RWPE2 (cell line): Measurements from ENCODE around the gene DGKQ.
"Not testable (repeated sequence)": the region's sequence is repeated elsewhere in the genome, so short reads cannot be mapped to it uniquely, and the experiment has no call there.

Experiments
- ATAC-seq: fragments of 200-7000 bp; cut with Tn5 transposase; 3 replicates; pipeline ENCODE4 v1.9.1; 2021; ENCODE audit warnings: low read depth
- DNase-seq: peaks from one replicate; pipeline ENCODE4 v3.0.0-alpha.2; 2020; ENCODE audit warnings: low spot score
- H3K27ac ChIP-seq: fragments of 450-650 bp; 2 replicates; pipeline ENCODE4 v1.5.1; 2017; ENCODE audit warnings: mild to moderate bottlenecking; ENCODE audit not compliant: poor library complexity, severe bottlenecking
- H3K27me3 ChIP-seq: fragments of 250-450 bp; sonication (Bioruptor Pico); 2 replicates; pipeline ENCODE4 v1.5.1; 2021; ENCODE audit warnings: mild to moderate bottlenecking, moderate library complexity; ENCODE audit not compliant: insufficient read depth, poor library complexity, severe bottlenecking
- H3K36me3 ChIP-seq: fragments of 250-450 bp; sonication (Bioruptor Pico); 2 replicates; pipeline ENCODE4 v1.5.1; 2020; ENCODE audit warnings: low read depth, mild to moderate bottlenecking, moderate library complexity
- H3K4me1 ChIP-seq: fragments of 250-450 bp; sonication (Bioruptor Pico); 2 replicates; pipeline ENCODE4 v1.5.1; 2021; ENCODE audit warnings: mild to moderate bottlenecking, moderate library complexity; ENCODE audit not compliant: insufficient read depth, poor library complexity, severe bottlenecking
- H3K4me3 ChIP-seq: fragments of 250-450 bp; sonication (Bioruptor Pico); 2 replicates; pipeline ENCODE4 v1.5.1; 2021; ENCODE audit warnings: mild to moderate bottlenecking, moderate library complexity; ENCODE audit not compliant: severe bottlenecking
- H3K9me3 ChIP-seq: fragments of 250-450 bp; sonication (Bioruptor Pico); 2 replicates; pipeline ENCODE4 v1.5.1; 2021; ENCODE audit warnings: mild to moderate bottlenecking, moderate library complexity; ENCODE audit not compliant: severe bottlenecking
- CTCF ChIP-seq: fragments of 450-650 bp; IDR thresholded peaks from one replicate; pipeline ENCODE4 v1.5.1; 2017; ENCODE audit warnings: mild to moderate bottlenecking, moderate library complexity; ENCODE audit not compliant: poor library complexity, severe bottlenecking

DGKQ gene

GRCh38 chr4:930028-930551 is 43.3 kb downstream of the DGKQ start:
- no peak for TF ChIP-seq CTCF
- DNase-seq (no peak), ATAC-seq (no peak)
- peaks cover 6% of the 10 kb centered on the region for H3K4me1 ChIP-seq
- no peak overlapping the region for H3K4me3 ChIP-seq
- no peaks in the 10 kb centered on the region for H3K36me3 ChIP-seq
- no peak overlapping the region for H3K27ac ChIP-seq
- H3K9me3 ChIP-seq: no peaks in the 10 kb centered on the region
- no peaks in the 10 kb centered on the region for H3K27me3 ChIP-seq

- no peak overlapping the region for H3K27ac ChIP-seq
Measured at GRCh38 chr4:929096-929765, 44.1 kb downstream of the DGKQ start.

GRCh38 chr4:927566-927965 is 45.8 kb downstream of the DGKQ start:
- not testable (repeated sequence) for H3K27me3 ChIP-seq, ATAC-seq, H3K4me3 ChIP-seq, DNase-seq, H3K27ac ChIP-seq, H3K4me1 ChIP-seq, H3K9me3 ChIP-seq, H3K36me3 ChIP-seq

More at GRCh38 chr4:929096-929765, 44.1 kb downstream of the DGKQ start:
- no peaks in the 10 kb centered on the region for H3K36me3 ChIP-seq
- no peak for TF ChIP-seq CTCF
- DNase-seq (no peak), ATAC-seq (no peak)
- peaks cover 6% of the 10 kb centered on the region for H3K4me1 ChIP-seq
- no peaks in the 10 kb centered on the region for H3K9me3 ChIP-seq
- no peak overlapping the region for H3K4me3 ChIP-seq
- H3K27me3 ChIP-seq: no peaks in the 10 kb centered on the region

GRCh38 chr4:926538-926937 is 46.8 kb downstream of the DGKQ start:
- Histone ChIP-seq H3K36me3 (no peaks in the 10 kb centered on the region), H3K4me1 (peaks cover 3% of the 10 kb centered on the region), H3K27ac (no peak overlapping the region), H3K9me3 (no peaks in the 10 kb centered on the region), H3K4me3 (no peak overlapping the region), H3K27me3 (no peaks in the 10 kb centered on the region)
- ATAC-seq (no peak), DNase-seq (no peak)
- TF ChIP-seq CTCF: no peak

- no peak for ATAC-seq
- H3K36me3 ChIP-seq: no peaks in the 10 kb centered on the region
- no peaks in the 10 kb centered on the region for H3K27me3 ChIP-seq
- H3K9me3 ChIP-seq: no peaks in the 10 kb centered on the region
- no peak overlapping the region for H3K27ac ChIP-seq
- no peak overlapping the region for H3K4me3 ChIP-seq
- DNase-seq: no peak
- peaks cover 3% of the 10 kb centered on the region for H3K4me1 ChIP-seq
- TF ChIP-seq CTCF: no peak
Measured at GRCh38 chr4:925771-926500, 47.4 kb downstream of the DGKQ start.
